Measurements from ENCODE around the gene PARP6. TPM values are rescaled to one million over a fixed set of nuclear protein-coding genes. Genes with fewer than 3 reads are reported as not detected.

The PARP6 gene
- total RNA-seq, 1 donor from 2014 or later = 61.4 TPM

GRCh38 chr15:72281713-72282112, 9.4 kb upstream of the PARP6 start:
- DNase-seq (ENCODE audit: low read depth) = no peak

- no peak for DNase-seq (ENCODE audit: low read depth)
These were observed 8.4 kb upstream of the PARP6 start for GRCh38 chr15:72280751-72281150.

- no peak for DNase-seq (ENCODE audit: low read depth)
These were observed 6.4 kb upstream of the PARP6 start for GRCh38 chr15:72278737-72279136.

- peak; percentile 49 for DNase-seq (ENCODE audit: low read depth)
These were observed 4.0 kb upstream of the PARP6 start for GRCh38 chr15:72276326-72276700.

- DNase-seq (ENCODE audit: low read depth) = peak; percentile 83
These were observed 3.4 kb upstream of the PARP6 start for GRCh38 chr15:72275635-72276325.

- DNase-seq (ENCODE audit: low read depth) = no peak
These were observed 621 bp upstream of the PARP6 start for GRCh38 chr15:72272997-72273352.

GRCh38 chr15:72271895-72272212, 500 bp downstream of the PARP6 start:
- peak; percentile 21 for DNase-seq (ENCODE audit: low read depth)

GRCh38 chr15:72271221-72271620, 1.1 kb downstream of the PARP6 start:
- no peak for DNase-seq (ENCODE audit: low read depth)

GRCh38 chr15:72269739-72270138, 2.6 kb downstream of the PARP6 start:
- no peak for DNase-seq (ENCODE audit: low read depth)

GRCh38 chr15:72265031-72265430, 7.3 kb downstream of the PARP6 start:
- DNase-seq (ENCODE audit: low read depth) = no peak

GRCh38 chr15:72252663-72253299, 19.6 kb downstream of the PARP6 start:
- no peak for DNase-seq (ENCODE audit: low read depth)

GRCh38 chr15:72249142-72249810, 23.1 kb downstream of the PARP6 start:
- no peak for DNase-seq (ENCODE audit: low read depth)

GRCh38 chr15:72248514-72248913, 23.8 kb downstream of the PARP6 start:
- DNase-seq (ENCODE audit: low read depth) = no peak

GRCh38 chr15:72242775-72243370, 29.5 kb downstream of the PARP6 start:
- DNase-seq (ENCODE audit: low read depth) = no peak

- DNase-seq (ENCODE audit: low read depth) = no peak
These were observed 32.7 kb downstream of the PARP6 start for GRCh38 chr15:72239652-72240051.

- DNase-seq (ENCODE audit: low read depth) = no peak
These were observed 33.8 kb downstream of the PARP6 start for GRCh38 chr15:72238586-72238985.

GRCh38 chr15:72237853-72238224, 34.5 kb downstream of the PARP6 start:
- no peak for DNase-seq (ENCODE audit: low read depth)

GRCh38 chr15:72237029-72237852, 35.1 kb downstream of the PARP6 start:
- DNase-seq (ENCODE audit: low read depth) = peak; percentile 99

GRCh38 chr15:72236381-72237003, 35.9 kb downstream of the PARP6 start:
- no peak for DNase-seq (ENCODE audit: low read depth)

- no peak for DNase-seq (ENCODE audit: low read depth)
These were observed 37.1 kb downstream of the PARP6 start for GRCh38 chr15:72235298-72235697.

GRCh38 chr15:72233769-72234168, 38.6 kb downstream of the PARP6 start:
- DNase-seq (ENCODE audit: low read depth) = no peak

Data from myocyte (in vitro differentiated cells).